OCI-LY7 (cell line): Measurements from ENCODE around the gene SELENOI.
"Not testable (repeated sequence)": the region's sequence is repeated elsewhere in the genome, so short reads cannot be mapped to it uniquely, and the experiment has no call there.

Experiments
- EZH2phosphoT487 ChIP-seq: fragments of 200-600 bp; sonication (generic); IDR thresholded peaks from 2 replicates; pipeline ENCODE4 v1.6.1; 2018; ENCODE audit warnings: low read depth, borderline replicate concordance, mild to moderate bottlenecking, mixed run types, antibody characterized with exemption, low read length, moderate library complexity, mixed read lengths
- TF ChIP-seq, protein P1 (sequence below): fragments of 200-600 bp; sonication (generic); conservative IDR thresholded peaks from 2 replicates; pipeline ENCODE4 v1.5.1; 2014; ENCODE audit warnings: mild to moderate bottlenecking, antibody characterized with exemption, low read length, moderate library complexity, mixed read lengths

DNA sequence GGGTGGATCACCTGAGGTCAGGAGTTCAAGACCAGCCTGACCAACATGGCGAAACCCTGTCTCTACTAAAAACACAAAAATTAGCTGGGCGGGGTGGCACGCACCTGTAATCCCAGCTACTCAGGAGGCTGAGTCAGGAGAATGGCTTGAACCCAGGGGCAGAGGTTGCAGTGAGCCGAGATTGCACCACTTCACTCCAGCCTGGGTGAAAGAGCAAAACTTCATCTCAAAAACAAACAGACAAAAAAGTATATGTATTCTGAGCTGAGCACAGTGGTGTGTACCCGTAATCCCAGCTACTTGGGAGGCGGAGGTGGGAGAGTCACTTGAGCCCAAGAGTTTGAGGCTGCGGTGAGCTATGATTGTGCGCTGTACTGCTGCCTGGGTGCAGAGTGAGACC is 14.6 kb upstream of the SELENOI start:
- TF ChIP-seq, protein P1, sequence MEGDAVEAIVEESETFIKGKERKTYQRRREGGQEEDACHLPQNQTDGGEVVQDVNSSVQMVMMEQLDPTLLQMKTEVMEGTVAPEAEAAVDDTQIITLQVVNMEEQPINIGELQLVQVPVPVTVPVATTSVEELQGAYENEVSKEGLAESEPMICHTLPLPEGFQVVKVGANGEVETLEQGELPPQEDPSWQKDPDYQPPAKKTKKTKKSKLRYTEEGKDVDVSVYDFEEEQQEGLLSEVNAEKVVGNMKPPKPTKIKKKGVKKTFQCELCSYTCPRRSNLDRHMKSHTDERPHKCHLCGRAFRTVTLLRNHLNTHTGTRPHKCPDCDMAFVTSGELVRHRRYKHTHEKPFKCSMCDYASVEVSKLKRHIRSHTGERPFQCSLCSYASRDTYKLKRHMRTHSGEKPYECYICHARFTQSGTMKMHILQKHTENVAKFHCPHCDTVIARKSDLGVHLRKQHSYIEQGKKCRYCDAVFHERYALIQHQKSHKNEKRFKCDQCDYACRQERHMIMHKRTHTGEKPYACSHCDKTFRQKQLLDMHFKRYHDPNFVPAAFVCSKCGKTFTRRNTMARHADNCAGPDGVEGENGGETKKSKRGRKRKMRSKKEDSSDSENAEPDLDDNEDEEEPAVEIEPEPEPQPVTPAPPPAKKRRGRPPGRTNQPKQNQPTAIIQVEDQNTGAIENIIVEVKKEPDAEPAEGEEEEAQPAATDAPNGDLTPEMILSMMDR = not testable (repeated sequence)
- not testable (repeated sequence) for TF ChIP-seq EZH2phosphoT487
